ENCODE measurements around the gene RBAK.
"Not testable (repeated sequence)": the region's sequence is repeated elsewhere in the genome, so short reads cannot be mapped to it uniquely, and the experiment has no call there.

The RBAK gene

DNA sequence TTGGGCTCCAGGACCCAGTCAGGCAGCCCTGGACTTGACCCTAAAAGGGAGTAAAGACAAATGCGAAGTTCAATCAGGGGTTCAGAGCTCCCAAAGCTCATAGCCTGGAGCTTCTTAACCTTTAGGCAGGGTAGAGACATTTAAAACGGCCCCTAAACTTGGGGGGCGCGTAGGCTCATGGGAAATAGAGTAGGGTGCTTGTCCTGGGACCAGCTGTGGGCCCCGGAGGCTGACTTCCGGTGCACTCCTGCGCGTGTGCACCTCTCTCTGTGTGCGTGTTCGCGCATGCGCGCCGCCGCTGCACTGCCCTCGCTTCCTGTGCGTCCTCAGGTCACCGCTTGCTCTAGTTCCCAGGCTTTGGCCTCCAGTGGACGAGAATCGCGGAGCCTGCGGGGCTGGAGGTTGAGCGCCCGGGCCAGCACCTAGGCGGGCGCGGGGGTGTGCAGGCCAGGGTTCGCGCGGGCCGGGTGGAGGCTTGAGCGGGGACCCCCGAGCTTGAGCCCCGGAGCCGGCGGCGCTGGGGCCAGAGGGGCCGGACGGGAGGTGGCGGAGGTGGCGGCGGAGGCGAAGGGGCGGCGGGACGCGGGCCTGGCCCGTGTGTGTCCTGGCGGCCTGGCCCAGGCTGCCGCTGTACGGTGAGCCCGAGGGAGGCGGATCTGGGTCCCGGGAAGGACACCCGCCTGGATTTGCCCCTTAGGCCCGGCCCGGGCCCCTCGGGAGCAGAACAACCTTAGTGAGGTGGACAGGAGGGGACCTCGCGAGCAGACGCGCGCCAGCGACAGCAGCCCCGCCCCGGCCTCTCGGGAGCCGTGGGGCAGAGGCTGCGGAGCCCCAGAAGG lies at the start of gene RBAK:
RBAK (plus strand) TSS at position 303 of the 839 bp plus-strand sequence. CDS start 2,217 bp downstream, outside the sequence.
- peak; percentile 75 for DNase-seq (ENCODE audit: low read depth)

DNA sequence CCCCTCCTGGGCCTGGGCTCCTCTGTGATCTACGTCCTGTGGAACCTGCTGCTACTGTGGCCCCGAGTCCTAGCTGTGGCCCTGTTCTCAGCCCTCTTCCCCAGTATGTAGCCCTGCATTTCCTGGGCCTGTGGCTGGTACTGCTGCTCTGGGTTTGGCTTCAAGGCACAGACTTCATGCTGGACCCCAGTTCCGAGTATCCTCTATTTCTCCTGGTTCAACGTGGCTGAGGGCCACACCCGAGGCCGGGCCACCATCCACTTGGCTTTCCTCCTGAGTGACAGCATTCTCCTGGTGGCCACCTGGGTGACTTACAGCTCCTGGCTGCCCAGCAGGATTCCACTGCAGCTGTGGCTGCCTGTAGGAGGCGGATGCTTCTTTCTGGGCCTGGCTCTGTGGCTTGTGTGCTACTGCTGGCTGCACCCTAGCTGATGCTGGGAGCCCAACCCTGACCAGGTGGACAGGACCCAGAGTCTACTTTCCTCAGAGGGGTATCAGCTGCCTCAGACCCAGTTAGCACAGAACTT lies 48.9 kb upstream of the RBAK start:
- no peak for DNase-seq (ENCODE audit: low read depth)

DNA sequence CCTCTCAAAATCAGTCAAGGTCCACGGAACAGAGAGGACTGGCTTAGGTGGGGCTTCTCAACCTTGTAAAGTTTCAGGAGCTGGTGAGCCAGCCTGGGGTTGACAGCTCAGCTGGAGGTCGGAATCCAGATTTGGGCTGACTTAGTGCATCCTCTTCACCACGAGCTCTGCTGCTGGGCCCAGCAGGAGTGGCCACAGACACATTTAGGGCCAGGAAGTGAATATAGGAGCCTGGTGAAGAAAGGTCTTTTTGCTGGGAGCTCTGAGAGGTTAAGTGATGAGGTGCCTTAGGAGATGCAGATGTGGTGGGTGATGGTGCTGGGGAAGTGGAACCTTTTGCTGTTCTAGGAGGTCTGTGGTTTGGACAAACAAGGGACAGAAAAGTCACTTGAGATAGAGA lies 47.4 kb upstream of the RBAK start:
- DNase-seq (ENCODE audit: low read depth) = no peak

DNA sequence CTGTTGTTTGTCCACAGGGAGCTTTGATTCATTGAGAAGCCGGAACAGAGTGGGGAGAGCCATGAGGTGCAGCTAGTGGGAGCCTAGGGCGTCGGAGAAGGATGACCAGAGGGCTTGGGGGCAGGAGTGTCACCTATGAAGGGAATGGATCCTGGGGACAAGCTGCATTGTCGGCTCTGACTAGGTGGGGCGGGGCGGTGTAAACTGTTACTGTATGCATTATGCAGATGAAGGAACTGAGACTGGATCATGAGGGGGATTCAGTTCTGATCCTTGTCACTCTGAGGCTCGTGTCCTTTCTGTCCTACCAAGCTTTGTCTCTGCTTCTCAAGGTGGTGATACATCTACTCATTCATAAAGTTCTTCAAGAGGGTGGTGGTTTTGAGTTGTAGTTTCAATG lies 46.8 kb upstream of the RBAK start:
- no peak for DNase-seq (ENCODE audit: low read depth)

DNA sequence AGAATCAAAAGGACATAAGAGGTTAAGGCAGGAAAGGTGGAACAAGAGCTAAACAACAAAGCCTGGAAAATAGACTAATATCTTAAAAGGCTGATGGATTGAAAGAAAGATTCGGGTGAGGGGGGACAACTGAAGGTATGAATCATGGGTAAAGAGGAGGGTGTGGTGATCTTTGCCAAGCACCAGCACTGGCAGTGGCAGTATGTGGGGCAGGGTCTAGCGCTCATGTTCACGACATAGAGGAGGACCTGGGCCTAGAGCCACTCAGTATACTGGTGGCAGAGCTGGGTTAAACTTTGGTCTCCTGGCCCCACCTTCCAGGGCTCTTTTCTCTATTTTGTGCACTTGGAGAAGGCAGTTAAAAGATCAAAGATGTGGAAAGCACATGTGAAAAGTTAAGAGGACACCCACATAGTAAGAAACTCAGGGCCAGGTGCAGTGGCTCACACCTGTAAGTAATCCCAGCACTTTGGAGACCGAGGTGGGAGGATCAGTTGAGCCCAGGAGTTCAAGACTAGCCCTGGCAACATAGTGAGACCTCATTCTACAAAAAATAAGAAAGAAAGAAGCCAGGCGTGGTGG lies 46.2 kb upstream of the RBAK start:
- no peak for DNase-seq (ENCODE audit: low read depth)

DNA sequence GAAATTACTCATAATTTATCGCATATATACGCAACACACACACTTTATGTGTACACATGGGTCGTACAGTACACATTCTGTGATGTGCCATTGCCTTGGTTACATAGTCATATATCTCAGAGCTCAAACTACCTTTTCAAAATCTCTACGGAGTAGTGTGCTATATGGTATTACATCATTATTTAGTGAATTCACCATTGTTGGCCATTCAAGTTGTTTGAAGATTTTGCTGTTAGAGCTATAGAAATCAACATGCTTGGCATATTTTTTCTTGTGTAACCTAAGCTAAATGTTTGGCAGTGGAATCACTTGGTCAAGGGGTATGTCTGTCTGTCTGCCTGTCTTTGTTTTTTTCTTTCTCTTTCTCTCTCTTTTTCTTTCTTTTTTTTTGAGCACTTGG lies 44.7 kb upstream of the RBAK start:
- DNase-seq (ENCODE audit: low read depth) = no peak

DNA sequence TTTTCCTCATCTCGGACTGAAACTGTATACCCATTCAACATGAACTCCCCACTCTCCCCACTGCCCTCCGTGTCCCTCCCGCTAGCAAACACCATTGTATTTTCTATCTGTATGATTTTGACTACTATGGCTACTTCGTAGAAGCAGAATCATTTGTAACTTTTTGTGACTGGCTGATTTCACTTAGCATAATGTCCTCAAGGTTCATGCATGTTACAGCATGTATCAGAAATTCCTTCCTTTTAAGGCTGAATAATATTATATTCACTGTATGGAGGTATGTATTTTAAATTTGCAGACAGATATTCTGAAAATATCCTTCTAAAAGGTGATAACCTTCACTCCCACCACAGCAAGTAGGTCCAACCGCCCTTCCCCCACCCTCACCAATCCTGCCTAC lies 43.7 kb upstream of the RBAK start:
- no peak for DNase-seq (ENCODE audit: low read depth)

DNA sequence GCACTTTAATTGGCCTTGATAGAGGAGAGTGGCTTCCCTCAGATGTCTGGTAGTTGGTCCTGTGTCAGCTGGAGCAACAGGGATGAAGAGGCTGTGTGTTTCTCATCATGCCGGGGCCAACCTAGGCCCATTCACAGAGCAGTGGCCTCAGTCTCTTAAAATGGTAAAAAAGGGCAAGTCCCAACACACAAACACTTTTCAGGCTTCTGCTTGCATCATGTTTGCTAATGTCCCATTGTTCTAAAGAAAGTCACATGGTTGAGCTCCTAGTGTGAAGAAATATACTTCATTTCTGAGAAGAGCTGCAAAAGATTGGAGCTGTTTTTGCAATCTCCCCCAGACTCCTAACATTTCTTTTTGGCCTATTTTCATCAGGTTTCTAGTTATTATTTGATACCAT lies 40.6 kb upstream of the RBAK start:
- no peak for DNase-seq (ENCODE audit: low read depth)

DNA sequence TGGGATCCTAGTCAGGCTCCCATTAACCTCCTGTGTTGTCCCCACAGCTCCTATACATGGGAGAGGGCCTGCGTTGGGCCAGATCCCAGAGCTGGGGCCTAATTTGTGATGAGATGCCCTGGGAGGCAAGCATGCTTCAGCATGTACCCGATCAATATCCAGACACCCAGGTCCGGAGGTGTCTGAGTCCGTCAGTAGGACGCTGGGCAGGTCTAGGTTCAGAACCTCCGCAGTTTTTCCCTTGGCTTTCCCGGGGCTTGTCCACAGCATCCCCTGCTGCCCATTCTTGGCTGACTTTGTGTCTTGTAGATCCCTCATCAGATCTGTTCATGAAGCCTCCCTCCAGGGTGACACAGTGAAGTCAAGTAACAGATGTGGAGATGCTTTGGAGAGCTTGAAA lies 32.7 kb upstream of the RBAK start:
- DNase-seq (ENCODE audit: low read depth) = no peak

DNA sequence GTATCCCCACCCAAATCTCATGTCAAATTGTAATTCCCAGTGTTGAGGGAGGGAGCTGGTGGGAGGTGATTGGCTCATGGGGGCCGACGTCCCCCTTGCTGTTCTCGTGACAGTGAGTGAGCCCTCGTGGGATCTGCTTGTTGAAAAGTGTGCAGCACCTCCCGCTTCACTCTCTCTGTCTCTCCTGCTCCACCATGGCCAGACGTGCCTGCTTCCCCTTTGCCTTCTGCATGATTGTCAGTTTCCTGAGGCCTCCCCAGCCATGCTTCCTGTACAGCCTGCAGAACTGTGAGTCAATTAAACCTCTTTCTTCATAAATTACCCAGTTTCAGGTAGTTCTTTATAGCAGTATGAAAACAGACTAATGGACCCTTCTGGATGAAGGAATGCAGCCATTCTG lies 29.7 kb upstream of the RBAK start:
- not testable (repeated sequence) for DNase-seq (ENCODE audit: low read depth)

DNA sequence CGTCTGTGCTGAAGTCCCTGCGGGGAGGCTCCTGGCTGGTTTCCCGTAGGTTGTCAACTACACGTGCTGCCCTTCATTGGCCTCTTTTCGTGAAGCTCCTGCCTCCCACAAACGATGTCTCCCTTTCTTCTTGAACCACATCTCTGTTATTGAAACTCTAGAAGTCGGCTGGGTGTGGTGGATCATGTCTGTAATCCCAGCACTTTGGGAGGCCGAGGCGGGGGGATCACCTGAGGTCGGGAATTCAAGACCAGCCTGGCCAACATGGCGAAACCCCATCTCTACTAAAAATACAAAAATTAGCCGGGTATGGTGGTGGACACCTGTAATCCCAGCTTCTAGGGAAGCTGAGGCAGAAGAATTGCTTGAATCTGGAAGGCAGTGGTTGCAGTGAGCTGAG lies 28.0 kb upstream of the RBAK start:
- not testable (repeated sequence) for DNase-seq (ENCODE audit: low read depth)

DNA sequence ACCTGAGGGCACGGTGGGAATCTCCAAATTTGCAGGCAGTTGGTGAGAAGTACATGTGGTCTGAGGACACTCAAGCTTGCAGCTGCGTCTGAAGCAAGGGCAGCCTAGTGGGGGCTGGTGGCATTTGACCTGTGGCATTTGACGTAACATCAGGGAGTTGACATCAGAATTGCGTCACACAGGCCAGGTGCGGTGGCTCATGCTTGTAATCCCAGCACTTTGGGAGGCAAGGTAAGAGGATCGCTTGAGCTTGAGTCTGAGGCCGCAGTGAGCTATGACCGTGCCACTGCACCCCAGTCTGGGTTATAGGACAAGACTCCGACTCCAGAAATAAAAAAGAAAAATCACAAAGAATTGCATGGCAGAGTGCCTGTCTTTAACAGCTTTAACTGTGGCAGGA lies 25.6 kb upstream of the RBAK start:
- DNase-seq (ENCODE audit: low read depth) = no peak

DNA sequence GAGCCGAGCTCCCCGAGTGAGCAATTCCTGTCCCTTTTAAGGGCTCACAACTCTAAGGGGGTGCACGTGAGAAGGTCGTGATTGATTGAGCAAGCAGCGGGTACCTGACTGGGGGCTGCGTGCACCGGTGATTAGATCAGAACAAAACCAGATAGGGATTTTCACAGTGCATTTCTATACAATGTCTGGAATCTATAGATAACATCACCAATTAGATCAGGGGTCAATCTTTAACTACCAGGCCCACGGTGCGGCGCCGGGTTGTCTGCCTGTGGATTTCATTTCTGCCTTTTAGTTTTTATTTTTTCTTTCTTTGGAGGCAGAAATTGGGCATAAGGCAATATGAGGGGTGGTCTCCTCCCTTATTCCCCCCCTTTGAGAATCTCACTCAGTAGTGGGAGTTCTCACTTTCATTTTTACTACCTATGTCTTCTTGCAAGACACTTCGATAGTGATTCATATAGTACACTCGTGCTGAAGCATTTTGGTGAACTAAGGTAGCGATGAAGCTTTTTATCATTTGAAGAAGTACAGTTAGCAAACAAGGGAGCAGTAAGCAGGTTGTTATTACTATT lies 24.6 kb upstream of the RBAK start:
- not testable (repeated sequence) for DNase-seq (ENCODE audit: low read depth)

DNA sequence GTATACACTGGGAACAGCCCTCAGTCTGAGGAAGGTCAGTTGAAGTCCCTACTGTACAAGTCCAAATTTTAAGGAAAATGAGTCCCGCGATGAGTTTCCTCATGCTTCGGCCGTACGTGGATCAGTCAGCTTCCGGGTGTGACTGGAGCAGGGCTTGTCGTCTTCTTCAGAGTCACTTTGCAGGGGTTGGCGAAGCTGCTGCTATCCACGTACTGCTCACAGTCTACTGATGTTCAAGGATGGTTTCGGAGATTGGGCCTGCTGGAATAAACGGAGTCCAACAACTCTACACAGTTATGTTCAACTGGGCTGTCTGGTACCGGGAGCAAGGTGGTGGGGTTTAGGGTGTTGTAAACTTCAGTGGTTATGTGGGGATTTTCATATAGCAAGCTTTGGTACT lies 22.0 kb upstream of the RBAK start:
- not testable (repeated sequence) for DNase-seq (ENCODE audit: low read depth)

DNA sequence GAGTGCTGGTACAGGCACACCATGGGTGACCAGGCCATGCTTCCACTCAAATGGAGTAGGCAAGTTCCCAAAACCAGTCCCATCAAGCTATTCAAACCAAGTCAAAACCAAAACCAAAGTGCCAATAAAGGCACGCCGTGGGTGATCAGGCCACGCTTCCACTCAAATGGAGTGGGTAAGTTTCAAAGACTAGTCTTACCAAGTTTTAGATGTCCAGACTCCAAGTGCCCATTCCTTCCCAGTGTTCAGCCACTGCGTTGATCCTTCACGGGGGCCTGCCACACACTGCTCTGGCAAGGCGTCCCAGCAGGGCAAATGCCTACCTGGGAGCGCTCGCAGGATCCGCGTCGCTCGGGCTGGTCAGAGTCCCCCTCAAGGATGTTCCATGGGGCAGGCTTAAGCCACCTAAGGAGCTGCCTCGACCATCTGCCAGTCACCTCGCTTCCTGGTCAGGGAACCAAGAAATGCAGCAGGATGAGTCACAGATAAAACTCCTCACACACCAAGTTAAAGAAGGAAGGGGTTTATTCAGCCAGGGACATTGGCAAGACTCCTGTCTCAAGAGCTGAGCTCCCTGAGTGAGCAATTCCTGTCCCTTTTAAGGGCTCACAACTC lies 17.8 kb upstream of the RBAK start:
- not testable (repeated sequence) for DNase-seq (ENCODE audit: low read depth)

DNA sequence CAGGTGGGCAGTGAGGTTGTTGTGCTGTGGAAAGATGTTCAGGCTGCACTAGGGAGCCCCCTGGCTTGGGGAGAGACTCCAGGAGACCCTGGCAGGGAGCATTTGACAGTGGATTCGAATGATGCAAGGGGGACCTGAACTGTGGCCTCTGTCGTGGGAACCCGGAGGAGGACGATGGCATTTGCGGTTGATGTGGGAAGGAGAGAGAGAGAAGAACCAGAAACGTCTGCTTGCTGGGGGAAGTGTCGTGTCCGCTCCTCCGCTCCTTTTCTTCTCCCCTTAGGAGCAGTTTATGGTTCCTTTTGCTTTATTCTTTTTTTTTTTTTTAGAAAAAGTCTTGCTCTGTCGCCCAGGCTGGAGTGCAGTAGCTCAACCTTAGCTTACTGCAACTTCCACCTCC lies 12.5 kb upstream of the RBAK start:
- not testable (repeated sequence) for DNase-seq (ENCODE audit: low read depth)

DNA sequence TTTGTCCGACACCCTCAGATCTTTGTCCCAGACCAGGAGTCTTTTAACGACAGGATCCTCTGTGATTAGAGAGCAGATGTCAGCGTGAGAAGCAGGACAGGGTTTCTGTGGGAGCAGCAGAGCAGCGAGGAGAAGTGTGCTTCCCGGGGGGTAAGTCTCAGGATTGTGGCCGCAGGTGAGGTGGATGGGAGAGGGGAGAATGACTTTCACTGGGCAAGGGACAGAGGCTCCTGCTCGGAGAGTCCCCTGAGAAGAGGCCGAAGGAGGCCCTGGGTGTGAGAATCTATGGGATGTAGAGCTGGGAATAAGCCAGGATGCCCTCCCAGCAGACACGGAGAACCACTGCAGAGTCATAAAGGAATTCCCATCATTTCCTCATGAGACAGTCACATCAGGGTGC lies 10.4 kb upstream of the RBAK start:
- no peak for DNase-seq (ENCODE audit: low read depth)

DNA sequence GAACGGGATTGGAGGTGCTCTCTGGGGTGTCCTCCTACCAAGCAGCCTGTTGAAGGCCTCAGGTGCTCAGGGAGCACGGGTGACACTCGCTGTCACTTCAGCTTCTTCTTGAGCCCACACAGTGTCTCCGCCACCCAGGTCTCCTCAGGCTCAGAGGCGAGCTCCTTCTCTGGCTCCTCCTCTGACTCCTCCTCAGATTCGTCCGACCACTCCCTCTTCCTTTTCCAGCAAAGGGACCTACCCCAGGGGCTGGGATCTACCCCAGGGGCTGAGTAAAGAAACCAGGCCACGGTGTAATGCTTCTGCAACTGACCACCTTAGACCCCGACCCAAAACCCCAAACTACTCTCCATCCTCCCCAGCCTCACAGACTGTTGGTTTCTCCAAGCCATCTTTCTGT lies 9.2 kb upstream of the RBAK start:
- DNase-seq (ENCODE audit: low read depth) = no peak

DNA sequence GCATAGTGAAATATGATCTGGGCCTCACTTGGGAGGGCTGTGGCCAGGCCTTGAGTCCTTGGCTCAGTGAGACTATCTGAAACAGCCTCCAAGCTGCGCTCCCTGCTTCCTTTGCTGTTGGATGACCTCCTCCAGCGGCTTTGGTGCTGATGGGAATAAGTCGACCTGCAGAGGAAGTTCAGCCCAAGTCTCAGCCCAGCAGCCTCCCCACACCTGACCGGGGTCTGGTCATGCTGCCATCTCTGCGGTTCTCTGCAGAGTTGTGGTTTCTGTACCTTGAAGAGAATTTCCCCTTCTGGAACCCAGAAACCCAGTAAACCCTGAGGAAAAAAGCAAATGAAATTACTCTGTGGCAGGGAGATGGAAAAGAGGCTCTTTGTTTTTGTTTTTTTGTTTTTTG lies 4.6 kb upstream of the RBAK start:
- DNase-seq (ENCODE audit: low read depth) = no peak

DNA sequence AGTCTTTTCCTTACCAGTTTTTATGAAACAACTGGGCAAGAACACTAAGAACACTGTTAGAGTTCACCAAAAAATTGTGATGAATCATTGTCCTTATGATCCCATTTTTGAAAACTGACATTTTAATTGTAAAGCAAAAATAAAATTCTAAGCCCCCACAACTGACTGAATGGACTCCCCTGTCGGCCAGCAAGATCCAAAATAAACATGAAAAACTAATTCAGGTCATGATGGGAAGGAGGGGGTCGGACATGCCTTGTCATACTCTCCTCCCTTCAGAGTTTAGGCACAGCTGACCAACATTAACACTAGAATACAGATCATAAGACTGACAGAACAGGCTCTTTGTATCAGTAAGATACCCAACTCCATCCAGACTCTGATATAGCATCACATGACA lies 2.0 kb upstream of the RBAK start:
- DNase-seq (ENCODE audit: low read depth) = no peak

DNA sequence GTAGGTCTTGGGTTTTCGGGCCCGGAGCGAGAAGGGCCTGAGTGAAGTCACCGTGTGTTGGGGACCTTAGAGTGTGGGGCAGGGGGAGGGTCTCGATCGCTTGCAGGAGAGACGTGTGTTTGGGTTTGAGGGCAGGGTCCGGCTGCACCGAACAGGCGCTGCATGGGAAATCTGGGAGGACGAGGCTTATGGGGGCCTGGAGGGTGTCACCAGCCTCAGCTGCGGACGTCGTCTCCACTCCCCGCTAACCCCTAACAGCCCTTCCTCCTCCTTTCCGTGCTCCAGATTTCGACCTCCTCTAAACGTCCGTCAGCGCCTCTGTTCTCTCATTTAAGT lies 705 bp downstream of the RBAK start:
- DNase-seq (ENCODE audit: low read depth) = not testable (repeated sequence)

DNA sequence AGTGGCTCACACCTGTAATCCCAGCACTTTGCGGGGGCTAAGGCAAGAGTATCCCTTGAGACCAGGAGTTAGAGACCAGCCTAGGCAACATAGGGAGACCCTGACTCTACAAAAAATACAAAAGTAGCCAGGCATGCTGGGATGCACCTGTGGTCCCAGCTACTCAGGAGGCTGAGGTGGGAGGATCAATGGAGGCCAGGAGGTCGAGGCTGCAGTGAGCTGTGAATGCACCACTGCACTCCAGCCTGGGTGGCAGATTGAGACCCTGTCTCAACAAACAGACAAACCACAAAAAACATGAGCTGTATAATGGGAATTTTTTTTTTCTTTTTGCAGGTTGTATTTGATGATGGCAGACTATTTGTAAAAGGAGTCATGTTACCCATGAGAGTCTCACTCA lies 1.5 kb downstream of the RBAK start:
- DNase-seq (ENCODE audit: low read depth) = not testable (repeated sequence)

DNA sequence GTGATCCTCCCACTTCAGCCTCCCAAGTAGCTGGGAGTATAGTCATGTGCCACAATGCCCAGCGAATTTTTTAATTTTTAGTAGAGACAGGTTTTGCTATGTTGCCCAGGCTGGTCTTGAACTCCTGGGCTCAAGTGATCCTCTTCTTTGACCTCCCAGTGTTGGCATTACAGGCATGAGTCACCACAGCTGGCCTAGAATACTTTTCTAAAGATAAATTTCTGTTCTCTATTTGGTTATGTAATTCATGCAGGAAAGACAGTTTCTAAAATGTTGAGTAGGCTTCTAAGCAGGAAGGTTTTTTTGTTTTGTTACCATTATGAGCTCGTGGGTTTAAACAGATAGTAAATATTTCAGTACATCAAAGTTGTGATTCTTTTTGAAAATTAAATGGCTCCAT lies 5.0 kb downstream of the RBAK start:
- DNase-seq (ENCODE audit: low read depth) = no peak
